Amniotic epithelial cell (primary cell): ENCODE data around the gene MPND.

ENCODE experiments used
- DNase-seq: peaks from one replicate; pipeline ENCODE4 v3.0.0-alpha.2; 2010; ENCODE audit warnings: low read depth

Gene MPND

DNA sequence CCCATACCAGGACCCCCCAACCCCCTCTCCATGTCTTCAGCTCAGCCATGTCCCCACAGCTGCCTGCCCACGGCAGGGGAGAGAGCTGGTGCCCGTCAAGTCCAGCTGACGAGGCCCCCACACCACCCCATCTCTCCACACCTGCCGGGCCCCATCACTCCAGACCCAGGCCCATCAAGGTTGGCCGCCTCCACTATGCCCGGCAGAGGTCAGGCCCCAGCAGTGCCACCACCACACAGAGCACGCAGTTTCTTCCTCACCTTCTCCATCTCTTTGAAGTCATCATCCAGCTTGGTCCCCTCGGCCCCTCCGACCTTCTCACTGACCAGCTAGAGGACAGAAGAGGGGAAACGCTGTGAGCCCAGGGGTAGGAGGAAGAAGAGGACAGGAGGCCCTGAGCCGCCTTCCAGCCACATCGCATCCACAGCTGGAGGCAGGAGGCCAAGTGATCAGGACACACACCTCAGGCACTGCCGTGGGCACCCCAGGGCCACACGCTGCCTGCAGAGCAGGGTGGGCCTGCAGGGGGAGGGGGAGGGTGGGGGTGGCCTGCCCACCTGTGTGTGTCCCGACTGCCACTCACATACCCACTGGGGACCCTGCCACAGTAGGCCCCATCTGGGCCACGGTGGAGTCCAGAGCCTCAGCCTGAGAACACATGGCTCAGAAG, 23.4 kb downstream of the MPND start:
- DNase-seq = no peak

DNA sequence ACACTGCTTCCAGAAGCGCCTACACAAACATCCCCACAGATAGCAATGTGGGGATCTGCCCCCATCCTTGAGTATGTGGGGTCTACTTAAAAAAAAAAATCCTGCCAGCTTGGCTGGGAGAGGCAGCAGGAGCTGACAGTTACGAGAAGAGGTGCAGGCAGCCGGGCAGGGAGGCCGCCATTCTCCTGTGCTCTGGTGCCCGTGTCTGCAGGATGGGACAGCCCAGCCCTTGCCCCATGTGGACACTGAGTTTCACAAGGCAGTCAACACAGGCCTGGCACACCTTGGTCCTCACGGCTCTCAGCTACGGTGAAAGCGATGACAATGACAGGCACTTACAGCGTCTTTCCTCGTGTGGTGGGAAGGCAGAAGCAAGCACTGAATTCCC, 24.0 kb downstream of the MPND start:
- DNase-seq = no peak

DNA sequence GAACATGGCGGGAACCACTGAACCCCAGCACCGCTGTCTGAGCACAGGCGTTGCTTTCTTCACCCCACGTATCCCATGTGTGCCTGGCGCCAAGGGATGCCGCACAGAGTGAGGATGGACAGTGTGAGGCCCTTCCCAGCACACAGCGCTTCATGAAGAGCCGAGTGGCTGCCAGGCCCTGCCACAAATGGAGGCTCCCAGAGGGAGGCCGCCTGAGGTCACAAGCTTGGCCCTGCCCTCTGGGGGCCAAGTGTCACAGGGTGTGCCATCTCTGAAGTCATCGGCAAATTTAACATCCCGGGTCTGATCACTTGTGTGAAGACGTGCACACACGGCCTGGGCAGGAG, 24.4 kb downstream of the MPND start:
- no peak for DNase-seq

DNA sequence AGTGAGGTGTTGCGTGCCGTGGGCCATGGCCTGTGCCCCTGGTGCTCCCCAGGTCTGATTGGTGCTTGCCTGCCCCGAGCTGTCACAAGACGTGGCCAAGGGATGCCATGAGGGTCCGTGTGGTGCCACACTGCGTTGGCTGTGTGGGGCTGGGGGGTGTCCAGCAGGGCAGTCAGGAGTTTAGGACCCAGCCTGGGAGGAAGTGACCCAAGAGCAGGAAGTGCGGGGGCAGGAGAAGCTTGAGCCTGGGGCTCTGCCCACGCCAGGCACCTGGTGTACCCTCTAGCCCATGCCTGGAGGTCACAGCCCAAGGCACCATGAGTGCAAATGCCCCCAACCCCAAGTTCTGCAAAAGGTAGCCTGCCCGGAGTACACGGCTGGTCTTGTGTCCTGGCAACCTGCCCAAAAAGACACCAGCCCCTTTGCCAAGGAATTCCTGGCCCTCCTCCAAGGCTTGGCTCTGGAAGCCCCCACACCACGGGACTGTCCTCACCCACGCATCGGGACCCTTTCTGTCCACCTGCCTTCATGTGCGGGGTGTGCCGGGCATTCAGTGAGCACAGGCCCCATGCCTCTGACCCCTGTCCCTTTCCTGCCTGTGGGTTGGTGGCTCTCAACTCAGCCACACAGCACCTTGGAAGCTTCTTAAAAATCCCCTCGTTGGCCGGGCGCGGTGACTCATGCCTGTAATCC, 24.9 kb downstream of the MPND start:
- DNase-seq = no peak

DNA sequence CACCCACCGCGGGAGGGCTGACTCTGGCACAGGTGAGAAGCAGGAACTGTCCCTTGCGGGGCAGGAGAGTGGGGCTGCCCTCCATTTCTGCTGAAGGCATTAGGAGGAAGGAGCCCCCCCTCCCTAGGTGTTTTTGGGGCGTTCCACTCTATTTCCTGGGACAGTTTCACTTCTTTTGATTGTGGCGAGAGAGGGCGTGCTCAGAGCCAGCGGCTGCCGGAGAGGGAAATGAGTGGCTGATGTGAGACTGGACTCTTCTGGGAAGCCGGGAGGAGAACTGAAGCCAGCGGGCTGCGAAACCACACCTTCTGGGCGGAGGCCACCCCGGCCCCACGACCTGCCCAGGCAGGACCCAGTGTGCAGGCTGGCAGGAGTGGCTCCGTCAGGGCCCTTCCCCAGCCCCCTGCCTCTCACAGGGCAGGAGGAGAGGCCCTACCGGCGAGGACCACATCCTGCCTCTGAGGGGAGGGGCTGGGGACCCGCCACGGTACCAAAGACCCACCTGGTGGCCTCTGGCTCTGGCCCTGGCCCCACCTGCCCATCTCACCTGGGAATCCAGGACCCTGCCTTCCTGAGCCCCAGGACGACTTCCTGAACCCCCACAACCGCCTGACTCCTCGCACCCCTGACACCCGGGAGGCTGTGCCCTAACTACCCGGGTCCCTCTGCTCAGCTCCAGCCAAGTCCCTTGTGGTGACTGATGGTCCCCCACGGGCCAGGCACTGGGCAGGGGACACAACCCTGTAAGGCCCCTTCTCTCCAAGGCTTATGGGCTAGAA, 25.9 kb downstream of the MPND start:
- DNase-seq = no peak

DNA sequence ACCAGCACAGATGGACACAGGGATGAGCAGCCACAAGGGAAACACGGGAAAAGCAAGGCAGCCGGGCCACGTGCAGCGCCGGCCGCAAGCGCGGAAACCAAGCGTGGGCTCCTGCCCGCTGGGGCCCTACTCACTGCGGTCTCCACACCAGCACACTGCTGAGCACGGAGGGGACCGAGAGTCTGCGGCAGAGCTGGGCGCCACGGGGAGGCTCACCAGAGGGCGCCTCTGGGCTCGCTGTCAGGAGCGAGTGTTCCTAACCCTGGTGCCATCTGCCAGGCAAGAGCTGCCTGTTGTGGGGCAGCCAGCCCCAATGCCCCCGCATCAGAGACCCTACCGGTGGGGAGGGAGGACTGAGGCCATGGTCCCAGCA, 26.5 kb downstream of the MPND start:
- DNase-seq = peak; percentile 41

DNA sequence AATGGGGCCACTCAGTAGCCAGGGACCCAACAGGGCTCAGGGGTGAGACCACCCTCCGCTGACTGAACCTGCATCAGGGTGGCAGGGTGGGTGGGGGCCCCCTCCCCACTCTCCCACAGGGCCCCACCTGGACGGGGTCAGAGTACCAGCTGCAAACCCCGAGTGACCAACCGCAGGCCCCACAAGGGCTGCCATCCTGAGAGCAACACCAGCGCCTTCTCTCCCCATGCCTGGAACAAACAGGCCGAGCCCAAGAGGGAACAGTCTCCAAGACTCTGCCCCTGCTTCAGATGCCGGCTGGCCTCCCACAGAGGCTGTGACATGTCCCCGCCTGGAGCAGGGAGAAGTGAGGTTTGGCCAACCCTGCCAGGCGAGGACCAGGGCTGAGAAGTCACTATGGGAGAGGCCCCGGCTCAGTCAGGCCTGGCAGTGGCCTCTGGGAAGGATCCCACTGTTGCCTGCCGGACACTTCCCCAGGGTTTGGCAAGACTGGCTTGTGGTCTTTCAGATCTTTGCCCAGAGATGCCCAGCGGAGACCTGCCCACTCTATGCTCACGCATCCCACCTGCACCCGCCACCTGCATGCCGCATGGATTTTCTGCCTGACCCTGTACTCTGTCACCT, 27.2 kb downstream of the MPND start:
- DNase-seq = no peak

DNA sequence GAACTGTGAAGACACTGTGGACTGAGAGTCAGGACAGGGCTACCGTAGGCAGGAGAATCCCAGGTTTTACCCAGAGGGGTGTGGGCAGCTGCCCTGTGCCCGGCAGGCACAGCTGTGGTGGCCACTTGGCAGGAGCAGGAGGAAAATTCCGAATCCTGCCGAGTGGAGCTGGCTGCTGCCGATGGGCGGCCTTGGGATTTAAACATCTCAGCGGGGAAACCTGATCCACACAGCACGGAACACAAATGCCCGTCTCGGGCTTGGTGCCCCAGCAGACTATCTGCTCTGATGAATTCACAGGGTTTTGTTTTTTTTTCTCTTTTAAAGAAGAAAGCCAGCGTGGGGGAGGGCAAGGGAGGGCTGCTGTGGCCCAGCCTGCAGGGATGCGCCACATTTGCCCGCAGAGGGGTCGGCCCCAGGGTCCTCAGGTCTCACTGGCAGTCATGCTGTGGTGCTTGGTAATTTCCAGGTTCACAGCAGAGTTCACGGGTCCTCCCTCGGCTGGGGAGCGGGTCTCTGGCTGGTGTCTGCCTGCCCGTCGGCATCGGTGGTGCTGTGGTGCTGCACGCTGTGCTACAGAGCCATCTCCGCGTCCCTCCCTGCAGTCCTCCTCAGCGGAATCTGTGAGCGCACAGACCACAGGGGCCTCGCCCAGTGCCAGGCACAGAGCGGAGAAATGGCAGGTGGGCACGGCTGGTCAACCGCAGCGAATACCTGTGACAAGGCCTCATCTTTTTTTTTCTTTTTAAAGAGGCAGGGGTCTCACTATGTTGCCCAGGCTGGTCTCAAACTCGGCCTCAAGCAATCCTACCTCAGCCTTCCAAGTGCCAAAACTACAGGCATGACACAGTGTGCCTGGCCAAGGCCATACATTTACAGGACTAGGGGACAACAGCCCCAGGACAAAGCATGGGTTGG, 28.1 kb downstream of the MPND start:
- DNase-seq = no peak

DNA sequence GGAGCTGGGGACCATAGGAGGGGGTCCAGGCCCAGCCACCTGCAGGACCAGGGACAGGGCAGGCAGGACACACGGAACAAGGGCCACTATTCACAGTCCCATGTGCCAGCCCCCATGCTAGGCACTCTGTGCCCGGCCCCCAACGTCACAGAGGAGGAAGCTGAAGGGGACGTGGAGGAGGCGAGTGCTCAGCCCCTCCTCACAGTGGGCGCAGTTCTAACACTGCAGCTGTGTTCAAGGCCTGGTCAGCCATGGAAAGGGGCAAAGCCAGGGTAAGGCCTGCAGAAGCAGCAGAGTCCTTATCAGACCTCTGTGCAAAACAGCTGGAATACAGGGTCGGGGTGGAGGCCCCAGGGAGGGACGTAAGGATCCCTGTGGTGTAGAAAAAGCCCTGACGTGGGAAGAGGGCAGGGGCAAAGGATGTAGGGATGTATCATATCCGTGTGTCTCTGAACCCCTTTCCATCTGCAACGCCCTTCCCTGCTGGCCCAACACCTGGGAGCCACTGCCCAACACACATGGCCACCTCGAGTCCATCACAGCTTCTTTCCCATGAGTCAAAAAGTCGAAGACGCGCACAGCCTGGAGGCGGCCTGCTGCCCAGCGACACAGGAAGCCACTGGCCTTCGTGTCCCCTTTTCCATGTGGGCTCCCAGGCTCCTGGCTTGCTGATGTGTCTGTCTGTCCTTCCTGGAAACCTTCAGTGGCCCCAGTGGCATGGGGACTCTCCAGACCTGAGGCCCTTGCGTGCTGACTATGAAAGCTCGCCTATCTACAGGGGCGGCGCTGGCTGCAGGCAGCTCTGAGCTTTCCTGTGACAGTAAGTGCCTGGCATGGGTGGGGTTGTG, 29.0 kb downstream of the MPND start:
- no peak for DNase-seq

DNA sequence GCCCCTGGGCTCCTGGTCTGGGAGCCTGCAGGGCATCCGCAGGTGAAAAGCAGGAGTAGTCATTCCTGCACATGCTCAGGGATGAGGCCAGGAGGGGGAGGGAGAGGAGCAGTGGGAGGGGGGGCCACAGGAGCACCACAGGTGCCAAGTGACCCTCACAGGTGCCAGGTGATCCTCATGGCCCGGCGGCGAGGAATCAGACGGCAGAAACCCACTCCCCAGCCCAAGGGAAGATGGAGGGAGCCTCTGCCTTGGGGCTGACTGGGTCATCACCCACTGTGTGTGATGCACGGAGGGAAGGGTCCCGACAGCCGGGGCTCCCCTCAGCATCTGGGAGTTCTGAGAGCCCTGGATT, 29.6 kb downstream of the MPND start:
- DNase-seq = no peak

DNA sequence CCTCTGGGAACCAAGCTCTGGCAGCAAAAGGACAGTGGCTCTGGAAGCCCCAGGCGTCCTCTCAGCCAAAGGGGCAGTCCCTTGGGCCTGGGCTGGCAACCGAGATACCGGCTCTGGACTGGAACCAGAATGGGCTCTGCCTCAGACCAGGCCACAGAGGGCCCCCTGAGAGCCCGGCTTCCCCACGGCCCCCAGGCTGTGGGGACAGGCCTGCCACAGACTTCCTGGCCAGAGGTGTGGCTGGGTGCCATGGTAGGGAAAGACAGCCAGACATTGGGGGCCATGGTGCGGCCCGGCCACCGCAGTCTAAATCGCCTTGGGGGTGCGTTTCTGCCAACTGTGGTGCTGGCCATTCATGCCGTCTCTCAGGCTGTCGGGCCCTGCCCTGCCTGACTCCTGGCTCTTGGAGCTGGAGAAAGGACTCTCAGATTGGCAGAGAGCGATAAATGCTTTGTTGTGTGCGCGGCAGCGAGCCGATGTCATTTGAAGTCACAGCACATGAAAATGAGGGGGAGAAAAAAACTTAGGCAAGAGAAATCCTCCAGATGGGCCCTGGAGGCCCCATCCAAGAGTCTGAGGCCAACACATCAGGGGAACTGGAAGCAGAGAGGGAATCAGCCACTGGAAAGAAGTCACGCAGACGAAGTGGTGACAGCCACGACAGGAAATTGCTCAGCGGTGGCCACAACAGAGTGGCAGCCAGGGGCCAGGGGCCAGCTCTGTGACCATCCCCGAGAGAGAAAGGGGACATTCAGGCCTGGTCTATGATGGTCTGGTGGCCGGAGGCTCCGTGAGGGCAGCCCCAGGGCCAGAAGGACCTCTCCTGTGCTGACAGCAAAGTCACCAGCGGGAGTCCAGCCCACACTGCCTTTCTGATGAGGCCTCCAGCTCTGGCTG, 30.5 kb downstream of the MPND start:
- no peak for DNase-seq

DNA sequence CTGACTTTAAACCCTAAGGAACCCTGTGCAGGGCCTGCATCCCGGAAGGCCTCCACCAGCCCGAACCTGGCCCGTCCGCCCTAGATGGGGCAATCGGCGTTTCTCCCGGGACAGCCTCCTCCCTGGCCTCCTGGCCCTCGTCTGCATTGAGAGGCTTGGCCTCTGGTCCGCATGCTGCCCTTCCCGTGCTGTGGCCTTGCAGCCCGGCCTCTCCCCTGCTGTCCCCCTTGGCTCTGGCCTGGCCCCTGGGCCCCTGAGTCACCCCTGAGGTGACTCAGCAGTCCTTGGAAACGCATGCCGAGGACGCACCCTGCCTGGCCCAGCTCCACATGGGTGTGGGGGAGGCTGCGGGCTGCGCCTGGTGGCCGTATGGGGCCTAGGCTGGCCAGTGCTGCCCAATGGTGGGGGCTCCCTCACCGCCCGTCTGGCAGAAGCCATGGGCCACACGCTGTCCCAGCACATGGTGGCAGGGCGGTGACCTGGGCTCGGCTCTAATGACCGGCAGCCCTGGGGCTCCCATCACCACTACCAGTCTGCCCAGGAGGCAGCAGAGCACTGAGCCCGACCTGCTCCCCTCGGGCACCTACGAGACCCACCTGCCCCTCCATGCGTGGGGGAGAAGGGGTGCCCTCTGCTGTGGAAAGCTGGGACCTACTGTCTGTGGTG, 31.3 kb downstream of the MPND start:
- DNase-seq = peak; percentile 79

DNA sequence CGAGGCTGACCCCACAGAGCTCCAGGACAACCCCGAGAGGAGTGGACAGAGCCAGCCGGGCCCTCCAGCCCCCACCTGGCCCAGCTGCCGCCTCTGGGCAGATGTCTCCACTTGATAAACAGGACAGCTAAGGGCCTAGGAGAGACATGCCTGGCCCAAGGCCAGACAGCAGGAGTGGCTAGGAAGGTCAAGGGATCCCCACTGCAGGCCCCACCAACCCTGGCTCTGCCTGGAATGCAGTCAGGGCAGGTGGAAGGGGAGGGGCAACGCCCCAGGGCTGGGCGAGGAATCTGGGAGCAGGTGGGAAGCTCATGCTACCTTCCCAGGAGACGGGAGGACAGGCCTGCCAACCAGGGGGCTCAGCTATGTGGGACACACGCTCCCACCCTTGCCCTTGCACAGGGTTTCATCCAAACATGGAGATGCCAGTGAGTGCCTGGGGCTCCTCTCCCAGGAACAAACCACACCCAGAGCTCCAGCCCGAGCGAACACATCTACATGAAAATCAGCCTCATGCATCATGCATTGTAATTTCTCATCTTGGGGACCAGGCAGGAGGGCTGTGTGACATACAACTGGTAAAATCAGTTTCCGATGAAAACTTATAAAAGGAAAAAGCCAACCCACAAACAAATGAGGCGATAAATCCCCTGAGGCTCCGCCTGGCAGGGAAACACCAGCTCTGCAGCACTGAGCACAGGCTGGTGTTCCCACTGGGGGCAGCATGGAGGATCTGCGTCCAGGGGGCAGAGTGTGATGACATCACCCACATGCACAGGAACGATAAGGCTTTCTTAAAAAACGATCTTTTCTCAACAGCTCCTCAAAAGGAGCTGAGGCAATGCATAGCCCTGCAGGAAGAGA, 32.0 kb downstream of the MPND start:
- peak; percentile 81 for DNase-seq

DNA sequence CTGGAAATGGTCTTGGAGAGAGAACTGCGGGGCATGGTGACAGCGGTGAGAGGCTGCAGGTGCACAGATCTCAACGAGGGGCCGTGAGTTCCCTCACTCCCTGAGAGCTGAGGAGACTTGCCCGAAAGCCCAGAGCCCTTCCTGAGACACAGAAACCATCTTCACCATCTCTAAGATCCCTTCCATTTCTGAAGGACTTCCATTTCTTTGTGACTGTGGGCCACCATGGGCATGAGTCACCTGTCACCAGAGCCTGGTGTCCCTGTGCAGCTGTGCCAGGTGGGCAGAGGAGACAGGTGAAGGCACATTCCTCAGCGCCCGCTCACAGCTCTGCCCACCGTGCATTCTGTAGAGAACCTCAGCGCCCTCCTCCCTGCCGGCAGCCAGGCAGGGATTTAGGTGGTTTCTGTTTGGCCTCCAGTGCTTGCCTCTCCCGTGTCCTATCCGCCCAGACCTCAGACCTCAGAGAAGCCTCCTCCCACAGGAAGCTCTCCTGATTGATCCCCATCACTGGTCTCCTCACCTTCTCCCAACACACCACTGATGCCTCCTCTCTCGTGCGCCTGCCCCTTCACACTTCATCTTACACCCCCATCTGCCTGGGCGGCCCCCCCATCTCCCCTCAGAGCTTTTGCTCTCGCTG, 32.8 kb downstream of the MPND start:
- no peak for DNase-seq

DNA sequence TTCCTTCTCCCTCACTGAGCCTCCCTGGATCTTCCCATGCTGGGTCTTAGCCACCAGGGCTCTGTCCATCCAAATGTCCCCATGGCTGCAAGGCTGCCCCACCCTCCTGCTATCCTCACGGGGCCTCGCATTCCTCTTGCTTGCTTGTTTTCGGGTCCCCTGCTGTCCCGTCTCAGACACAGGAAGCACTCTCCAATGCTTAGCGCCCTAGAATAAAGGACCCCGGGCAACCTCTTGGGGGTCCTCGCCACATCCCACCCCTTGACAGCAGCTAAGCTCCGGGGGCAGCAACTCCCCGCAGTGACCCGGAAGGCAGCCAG, 33.3 kb downstream of the MPND start:
- no peak for DNase-seq

DNA sequence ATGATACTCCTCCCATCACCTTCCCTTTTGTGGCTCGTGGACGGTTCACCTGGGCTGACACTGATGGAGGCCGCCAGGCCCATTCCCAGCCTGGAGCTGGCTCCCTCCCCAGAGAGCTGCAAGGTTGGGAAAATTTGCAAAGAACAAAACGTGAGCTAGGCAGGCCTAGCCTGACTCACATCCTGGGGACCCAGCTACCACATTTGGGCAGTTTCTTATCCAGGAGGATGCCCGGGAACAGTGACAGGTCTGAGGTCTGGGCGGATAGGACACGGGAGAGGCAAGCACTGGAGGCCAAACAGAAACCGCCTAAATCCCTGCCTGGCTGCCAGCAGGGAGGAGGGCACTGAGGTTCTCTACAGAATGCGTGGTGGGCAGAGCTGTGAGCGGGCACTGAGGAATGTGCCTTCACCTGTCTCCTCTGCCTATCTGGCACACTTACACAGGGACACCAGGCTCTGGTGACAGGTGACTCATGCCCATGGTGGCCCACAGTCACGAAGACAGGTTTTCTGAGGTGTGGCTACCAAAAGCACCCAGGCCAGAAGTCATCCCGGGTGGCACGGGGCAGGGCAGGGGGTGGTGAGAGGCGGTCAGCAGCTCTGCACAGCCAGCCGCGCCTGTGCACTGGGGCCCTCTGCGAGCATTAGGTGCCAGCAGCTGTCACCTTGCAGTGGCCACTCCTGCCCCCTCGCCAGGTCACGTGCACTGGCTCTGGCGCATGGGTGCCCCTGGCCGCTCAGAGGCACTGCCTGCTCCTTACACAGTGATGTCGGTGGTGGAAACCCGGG, 33.8 kb downstream of the MPND start:
- DNase-seq = no peak

DNA sequence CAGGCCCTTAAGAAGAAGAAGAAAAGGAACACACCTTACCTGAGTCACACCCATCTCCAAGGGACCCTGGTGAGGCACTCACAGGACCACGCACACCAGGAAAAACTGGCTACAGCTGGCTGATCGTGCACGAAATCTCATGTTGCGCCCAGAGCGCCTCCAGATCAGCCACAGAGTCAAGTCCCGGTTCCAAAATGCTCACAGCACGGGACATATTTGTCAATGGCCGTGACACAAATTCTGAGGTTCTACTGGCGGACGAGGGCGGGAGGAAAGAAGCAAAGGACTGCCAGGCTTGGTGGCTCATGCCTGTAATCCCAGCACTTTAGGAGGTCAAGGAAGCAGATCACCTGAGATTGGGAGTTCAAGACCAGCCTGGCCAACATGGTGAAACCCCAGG, 35.5 kb downstream of the MPND start:
- no peak for DNase-seq
